Fibroblast of peridontal ligament (primary cell): Measurements from ENCODE around the gene TBC1D30.
A peak's percentile ranks its signal among the peaks of the same experiment; 100 is the strongest.

Experiments used
- DNase-seq: peaks from one replicate; pipeline ENCODE4 v3.0.0-alpha.2; 2010; ENCODE audit errors: extremely low read depth

TBC1D30 gene

DNA sequence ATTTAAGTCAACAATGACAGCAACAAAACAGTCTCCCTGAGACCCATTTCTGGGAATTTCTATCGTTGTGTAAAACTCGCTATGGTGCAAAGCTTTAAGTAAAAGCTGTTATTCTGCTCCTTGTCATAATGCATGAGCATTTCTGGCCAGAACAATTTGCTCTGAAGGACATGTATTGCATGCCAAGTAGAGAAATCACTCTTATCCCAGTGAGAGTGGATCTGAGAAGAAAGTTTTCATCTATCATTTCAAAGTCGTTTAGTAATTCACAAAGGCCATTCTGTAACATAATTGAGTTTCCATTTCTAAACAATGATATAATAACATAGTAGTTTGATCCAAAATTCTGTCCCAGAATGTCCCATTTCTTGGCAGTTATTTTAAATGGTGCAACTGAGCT lies 86.6 kb downstream of the TBC1D30 start:
- no peak for DNase-seq

DNA sequence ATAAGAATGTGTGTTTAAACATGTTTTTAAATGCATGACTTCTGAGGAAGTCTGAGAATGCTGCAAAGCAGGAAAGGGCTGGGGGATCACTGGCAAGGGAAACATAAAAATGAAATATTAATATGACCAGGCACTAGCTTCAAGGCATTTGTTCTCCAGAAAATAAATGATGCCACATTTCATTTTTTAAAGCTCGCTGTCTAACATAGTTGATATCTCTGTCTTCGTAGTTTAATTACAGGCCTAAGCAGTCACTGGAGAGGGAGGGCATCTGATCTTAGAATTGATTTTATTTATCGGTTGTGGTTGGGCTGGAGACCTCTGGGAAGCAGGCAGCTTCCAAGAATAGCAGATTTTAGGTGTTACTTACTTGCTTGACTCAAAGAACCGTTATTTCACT lies 87.5 kb downstream of the TBC1D30 start:
- DNase-seq = no peak

DNA sequence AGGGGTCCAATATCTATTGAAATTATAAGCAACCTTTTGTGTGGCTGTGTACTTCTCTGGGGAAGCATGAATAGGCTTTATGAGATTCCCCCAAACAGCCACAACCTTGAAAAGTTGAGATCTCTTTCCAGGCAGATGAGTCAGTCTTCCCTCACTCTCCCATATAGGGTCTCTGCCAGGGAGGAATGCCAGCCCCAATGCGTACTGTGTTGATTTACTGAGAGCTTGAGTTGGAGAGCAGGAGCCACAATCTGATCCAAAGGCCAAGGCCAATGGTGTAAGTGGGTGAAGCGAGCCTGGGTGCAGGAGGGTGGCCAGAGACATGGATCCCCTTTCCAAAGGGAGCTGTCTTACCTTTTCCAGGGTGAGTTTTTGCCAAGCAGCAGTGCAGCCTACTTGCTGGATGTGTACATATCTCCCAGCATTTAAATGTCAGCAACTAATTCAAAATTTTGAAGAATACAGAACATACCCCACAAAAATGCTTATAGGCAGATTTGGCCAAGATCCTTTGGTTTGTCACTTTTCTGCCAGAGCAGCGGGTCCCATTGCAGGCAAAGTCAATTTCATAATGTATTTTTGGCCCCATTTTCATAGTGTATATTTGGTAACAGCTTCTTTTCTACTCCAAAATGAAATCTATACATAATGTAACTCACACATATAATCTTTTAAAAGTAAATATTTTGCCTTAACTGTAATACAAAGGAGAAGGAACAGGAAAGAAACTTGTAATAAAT lies 88.2 kb downstream of the TBC1D30 start:
- peak; percentile 57 for DNase-seq

DNA sequence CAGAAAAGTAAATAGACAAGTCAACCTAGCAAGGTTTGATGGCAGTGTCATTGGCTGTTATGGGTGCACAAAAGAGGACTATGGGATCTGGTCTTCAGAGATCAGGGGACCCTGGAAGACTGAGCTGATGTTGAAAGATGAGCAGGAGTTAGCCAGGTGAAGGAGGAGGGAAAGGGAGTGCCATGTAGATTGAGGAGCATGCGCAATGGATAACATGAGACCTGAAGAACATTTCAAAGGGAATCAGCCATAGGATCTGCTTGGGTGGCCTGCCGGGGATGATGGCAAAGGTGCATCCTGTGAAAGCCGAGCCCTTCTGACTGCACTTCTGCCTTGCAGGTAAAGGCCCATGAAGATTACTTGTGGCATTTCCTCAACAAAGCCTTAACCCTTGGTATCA lies 90.8 kb downstream of the TBC1D30 start:
- no peak for DNase-seq

DNA sequence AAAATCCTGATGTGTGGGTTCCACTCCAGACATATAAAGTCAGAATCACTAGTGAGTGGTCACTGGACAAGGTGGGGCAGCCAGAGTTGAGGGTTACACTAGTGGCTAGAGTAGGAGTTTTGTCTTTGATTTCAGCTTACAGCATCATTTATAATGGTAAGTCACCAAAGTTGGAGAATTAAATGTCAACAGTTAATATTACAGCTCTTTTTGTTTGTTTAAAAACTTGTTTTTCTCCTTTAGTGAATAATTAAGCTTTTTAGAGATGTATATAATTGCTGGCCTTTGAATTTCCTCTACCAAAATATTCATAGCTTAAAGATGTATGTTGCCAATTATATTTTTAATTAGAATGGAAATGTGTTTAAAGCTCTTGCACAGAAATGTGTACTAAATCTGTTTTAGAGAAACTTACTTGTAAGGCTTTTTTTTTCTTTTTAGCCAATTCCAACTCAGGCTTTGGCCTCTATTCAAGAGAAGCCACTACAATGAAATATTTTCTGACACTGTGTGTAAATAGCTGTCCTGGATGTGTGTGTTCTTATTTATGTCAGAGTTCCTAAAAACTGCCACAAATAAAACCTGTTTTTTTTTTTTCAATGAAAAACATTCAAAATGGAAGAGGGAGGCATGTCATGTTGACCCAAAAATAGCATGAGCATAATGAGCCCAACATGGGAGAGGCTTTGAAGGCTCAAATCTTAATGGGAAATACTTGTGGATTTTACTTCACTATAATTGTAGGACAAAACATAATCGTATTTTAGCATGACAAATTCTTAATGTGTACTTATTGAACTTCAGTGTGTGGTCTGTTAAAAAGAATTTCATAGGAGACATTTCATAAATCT lies 92.2 kb downstream of the TBC1D30 start:
- no peak for DNase-seq

DNA sequence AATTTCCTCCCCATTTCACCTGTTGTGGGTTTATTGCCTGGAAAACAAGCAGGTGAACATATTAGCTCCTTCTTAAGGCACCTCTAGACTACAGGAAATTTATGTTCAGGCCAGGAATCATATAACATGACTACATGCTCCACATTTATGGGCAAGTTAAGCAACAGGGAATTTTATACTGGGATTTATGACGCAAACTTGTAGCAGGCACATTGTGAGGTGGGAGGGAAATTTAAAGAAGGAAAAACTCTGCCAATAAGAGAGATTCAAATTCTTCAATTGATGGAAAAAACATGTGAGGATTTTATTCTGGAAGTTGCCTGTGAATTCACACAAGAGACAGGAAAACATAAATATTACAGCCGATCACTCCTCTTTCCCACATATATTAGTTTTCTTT lies 93.9 kb downstream of the TBC1D30 start:
- DNase-seq = no peak

DNA sequence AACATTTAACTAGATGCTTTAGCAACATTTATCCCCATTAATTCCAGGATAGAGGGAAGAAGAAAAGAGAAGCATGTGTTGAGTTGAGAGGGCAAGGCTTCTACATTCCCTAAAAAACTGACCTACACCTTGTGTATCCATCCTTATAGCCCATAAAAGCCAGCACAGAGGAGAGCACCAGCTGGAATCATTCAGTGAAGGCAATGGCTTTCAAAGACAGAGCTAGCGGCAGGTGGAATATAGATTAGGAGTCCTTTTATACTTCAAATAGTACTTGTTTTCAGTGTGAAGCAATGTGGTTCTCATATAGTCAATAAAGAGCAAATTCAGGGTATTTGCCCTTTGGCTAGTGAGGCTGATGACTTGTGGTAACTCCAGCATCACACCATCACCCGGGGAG lies 94.4 kb downstream of the TBC1D30 start:
- no peak for DNase-seq

DNA sequence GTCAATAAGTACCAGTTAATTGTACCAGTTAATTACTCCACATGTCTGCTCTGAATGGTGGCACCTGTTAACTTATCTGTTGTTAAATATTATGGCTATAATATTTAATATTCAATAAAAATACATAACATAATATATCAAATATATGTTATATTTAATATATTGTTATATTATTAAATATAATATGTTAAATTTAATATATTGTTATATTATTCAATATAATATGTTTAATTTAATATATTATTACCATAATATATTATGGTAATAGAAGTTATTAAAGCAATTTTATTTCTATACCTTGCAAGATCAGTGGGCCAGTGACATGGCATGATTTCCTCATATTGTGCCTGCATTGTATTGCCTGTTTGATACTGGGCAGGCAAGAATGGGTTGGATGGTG lies 98.4 kb downstream of the TBC1D30 start:
- no peak for DNase-seq

DNA sequence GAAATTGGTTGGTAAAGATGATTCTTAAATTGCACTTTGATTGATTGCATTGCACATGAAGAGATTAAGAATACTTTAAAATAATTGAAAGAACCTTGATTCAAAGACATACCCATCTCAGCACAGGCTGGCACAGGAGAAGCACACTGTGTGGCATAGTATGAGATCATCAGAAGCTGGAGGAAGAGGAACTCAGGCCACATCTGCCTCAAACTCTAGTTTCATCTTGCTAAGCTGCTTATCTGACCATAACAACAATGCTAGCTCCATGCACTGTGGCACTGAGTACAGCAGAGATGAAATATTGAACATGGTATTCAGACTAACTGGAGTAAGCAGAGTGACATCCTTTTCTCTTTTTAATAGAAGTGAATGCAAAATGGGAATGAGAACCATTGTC lies 99.1 kb downstream of the TBC1D30 start:
- DNase-seq = no peak
